Fibroblast of peridontal ligament (primary cell): ENCODE results near the gene UBD.

ENCODE experiments used
- DNase-seq: peaks from one replicate; pipeline ENCODE4 v3.0.0-alpha.2; 2010; ENCODE audit errors: extremely low read depth

UBD gene

DNA sequence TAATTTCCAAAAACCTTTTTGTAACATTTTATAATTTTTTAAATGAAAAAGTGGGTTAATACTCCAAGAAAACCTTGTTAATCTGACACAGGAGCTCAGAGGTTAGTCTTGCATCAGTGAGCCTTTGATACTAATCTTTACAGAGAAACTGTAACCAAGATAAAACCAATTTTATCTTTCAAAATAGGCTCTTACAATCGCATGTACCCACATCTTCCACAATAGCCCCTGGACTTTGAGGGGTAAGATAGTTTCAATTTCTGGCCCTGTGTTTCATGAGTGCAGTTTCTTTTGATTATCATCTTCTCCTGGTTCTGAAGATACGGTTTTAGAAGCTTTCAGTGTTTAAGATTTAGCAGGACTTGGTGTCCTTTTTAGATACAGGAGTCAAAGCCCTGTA is 37.3 kb downstream of the UBD start:
- no peak for DNase-seq

DNA sequence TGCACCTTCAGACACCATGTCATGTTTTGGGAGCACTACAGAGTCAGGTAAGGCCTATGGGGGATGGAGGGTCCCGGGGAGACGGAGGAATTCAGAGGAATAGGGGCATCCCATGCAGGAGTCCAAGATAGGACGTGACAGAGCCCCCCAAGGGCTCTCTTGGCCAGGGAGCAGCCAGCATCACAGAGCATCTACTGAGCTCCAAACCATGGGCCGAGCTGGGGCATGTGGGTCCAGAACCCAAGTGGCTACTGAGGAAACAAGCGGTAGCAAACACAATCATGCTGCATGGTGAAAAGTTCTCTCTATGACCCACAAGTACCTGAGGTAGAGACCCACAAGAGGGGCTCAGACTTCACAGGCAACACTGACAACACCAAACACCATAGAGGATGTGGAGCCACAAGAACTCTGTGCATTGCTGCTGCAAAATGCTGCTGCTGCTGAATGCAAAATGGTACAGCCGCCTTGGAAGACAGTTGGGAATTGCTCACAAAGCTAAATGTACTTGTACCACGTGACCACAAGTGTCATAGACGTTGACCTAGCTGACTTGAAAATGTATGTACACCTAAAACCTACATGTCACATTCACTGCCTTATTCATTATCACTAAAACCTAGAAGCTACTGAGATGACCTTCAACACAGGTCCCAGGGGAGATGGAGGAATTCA is 38.4 kb downstream of the UBD start:
- no peak for DNase-seq

DNA sequence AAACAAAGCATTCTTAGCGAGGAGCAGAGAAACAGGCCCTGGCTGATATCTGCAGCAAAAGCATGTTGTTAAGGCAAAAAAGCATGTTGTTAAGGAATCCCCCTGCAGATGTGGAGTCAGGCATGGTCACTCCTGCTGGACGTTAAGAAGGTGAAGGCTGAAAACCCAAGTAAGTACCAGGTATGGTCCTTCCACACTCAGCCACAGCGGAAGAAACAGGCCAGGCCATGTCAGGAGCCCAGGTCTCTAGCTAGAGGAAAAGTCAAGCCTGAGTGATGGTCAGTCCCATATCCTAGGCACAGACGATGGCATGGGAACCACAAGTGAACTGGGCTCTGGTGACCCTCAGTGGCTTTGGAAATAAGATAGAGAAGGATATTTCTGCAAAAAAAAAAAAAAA is 39.3 kb downstream of the UBD start:
- DNase-seq, result no peak

DNA sequence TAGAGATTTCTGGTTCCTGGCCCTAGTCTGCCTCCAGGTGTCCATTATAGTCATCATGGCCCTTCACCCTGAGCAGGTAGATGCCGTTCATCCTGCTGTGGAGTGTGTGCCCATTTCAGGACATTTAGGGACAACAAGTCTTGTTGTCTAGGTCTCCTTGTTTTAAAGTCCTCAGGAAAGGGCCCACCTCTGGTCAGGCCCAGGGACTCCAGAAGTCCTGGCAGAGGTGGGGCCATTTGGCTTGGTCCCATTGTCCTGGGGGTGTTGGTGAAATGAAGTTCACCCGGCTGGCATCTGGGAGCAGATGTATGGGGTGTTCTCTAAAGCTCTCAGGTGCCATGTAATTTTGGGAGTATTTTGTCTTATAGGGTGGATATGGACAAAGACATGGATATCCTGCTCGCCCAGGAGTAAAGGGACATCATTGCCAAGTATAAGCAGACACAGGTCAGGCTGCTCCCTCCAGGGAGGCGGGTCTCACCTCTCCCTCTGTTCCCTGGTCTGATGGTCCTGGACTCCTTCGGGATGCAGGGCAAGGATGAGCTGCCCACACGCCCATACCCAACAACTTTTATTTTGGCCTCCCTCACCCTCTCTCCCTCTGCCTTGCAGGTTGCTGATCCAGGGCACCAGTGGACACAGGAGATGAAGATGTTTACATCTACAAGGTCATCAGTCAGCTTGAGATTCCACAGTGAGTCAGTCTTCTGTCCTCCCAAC is 40.1 kb downstream of the UBD start:
- DNase-seq, result no peak

DNA sequence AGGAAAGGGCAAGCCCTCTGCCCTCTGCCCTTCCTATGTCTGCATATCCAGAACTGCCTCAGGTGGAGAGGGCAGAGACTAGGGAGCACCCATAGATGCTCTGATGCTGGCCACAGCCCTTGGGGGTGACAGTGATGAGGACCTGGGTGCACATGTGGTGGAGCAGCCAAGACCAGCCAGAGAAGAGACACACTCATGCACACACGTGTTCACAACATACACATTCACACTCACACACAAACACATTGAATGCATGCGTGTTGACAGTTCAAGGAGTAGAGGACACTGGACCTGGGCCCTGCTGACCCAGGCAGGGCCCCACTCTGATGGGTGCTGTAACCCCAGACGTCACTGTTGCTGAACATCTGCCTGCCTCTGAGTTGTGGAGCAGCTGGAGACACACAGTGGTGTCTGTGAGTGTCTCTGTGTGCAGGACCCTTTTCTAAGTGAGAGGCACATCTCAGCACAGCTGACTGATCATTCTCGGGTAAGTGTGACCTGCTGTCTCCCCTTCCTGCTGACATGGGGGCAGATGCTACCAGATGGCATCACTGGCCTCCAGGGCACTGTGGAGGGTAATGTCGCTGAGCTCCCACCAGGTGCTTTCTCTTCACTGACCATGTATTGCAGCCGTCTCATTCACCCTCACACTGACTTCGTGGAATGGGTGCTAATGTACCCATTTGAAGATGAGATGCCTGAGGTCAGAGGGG is 41.6 kb downstream of the UBD start:
- DNase-seq, result no peak

DNA sequence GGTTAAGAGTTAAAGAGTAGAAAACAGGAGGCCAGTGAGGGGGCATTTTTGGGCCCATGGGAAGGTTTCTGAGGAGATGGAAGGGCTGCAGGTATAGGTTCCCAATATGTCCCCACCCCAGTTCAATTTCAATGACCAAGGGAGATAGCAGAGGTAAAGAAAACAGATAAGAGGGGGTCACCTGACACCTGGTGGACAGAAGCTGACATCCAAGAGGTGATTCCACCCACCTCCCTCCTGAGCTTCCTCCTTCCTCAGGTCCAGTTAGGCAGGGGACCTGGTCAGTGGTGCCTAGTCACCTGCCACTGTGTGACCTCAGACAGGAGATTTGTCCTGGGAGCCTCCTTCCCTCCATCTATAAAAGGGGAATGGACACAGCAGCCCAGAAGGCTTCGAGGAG is 42.3 kb downstream of the UBD start:
- no peak for DNase-seq

DNA sequence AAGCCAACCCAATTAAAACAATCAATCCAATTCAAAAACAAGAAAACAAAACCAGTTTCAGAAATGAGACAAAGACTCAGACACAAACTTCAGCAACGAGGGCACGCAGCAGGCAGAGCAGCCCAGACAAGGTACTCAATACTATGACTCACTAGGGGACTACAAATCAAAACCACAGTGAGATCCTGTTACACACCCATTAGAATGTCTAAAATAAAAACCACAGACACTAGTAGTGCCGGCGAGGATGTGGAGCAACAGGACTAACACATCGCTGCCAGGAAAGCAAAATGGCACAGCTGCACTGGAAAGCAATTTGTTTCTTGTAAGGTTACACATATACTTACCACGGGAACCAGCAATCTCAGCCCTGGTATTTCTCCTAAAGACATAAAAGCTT is 43.4 kb downstream of the UBD start:
- DNase-seq, result peak; percentile 25

DNA sequence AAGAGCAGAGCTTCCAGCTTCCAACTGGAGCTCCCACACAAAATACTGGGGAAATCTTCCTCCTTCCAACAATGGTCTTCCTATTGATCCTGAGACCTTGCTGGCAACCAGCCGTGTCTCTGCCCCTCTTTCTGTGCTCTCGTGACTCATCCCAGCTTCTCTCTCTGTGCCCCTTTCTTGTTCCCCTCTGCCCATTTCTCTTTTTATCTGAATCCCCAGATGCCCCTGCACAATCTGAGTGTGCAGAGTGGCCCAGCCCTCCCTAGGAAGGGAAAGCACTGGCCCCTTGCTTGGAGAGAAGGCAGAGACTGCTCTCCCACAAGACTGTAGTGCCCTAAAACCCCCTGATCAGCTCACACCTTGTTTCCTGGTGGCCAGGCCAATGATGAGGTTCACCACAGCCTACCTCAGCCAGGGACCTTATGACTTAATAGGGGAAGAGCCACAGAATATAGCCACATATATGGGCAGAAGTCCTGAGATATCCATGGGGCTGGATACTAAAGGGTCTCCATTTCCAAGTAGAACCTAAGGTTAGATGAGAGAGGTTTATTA is 48.7 kb downstream of the UBD start:
- no peak for DNase-seq

DNA sequence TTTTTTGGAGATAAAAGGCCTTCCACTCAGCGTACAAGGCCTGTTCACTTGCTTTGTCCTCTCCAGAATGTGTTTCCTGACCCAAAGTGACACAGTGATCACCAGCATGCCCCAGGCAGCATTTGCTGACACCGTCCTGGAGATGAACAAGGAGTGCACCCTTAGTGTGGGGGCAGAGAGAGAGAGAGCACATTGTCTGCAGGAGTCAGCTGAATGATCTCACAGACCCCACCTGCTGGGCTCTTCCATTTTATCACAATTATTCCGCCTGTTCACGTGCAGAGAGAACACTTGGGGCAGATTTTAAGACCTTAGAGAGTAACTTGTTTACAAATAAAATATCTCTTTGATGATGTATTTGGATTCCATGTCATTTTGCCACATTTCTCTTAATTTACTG is 49.3 kb downstream of the UBD start:
- DNase-seq, result no peak

DNA sequence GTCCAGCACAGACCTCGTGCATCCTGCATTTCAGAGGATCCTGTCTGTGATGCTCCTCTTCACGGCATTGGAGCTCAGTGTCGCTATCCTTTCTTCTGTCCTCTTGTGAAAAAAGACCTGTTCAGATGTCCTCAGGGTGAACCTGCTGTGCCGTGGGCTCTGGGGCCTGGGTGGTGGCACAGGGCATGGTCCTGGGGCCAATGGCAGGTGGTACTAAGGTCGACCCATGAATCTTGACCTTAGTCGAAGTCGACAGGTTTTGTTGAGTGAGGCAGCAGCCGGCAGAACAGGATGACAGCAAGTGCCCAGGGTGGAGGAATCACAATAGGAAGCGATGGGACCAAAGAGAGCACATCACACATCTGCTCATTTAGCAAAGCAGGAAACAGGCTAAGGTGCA is 49.8 kb downstream of the UBD start:
- DNase-seq, result no peak

DNA sequence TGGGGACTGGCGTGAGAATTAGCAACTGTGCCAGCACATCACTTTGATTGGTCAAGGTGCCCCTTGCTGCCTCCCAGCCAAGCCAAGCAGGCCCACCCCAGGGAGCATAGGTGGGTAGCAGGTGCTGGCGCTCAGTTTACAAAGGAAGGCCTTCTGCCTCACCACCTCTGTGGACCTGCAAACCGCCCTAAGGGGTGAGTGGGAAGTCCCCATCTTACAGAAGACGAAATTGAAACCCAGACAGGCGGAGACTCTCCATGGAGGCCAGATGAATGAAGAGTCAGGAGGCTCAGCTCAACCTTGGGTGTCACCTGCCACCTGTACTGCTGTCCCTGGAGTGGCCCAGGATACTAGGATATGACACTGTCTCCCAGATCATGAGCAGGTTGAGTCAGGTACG is 50.3 kb downstream of the UBD start:
- no peak for DNase-seq

DNA sequence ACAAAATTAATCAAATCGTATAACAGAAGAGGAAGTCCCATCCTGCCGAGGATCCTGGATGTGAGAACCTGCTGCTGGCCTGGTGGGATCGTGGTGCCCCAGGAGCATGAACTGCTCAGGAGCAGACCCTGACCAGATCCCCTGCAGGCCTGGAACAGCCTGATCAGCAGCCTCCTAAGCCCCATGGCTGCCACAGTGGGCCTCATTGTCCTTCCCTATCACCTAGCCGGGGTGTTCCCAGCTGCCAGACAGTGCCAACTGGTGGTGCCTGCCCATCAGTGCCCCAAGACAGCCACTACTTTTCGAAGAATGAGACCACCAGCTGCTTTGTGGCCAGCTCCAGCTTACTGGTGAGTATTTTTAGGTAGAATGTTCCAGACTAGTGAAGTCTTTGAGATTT is 52.2 kb downstream of the UBD start:
- DNase-seq, result no peak

DNA sequence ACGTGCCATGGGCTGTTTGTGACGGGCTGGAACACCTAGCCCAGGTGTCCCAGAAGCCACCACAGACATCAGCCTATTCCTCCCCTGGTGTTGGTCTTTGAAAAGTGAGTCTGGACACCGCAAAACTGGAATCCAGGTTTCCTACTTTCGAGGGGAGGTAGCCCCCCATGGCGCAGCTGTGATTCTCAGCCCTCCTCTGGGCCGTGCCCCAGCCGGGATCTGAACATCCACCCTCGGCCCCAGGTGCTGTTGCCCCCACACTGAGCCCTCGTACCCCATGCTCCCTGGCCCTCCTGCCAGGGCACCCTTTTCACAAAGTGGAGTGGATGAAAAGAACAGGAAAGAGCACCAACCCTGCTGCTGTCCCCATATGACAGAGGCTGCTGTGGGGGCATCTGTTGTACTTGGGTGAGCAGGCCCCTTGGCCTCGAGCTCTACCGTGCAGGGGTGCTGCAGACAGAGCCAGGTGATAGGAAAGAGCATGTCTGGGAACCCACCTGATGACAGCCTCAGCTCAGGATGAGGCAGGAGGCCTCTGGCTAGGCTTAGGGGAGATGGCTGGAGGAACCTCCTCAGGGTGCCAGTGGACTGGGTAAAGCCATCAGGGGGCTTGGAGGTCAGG is 53.0 kb downstream of the UBD start:
- no peak for DNase-seq

DNA sequence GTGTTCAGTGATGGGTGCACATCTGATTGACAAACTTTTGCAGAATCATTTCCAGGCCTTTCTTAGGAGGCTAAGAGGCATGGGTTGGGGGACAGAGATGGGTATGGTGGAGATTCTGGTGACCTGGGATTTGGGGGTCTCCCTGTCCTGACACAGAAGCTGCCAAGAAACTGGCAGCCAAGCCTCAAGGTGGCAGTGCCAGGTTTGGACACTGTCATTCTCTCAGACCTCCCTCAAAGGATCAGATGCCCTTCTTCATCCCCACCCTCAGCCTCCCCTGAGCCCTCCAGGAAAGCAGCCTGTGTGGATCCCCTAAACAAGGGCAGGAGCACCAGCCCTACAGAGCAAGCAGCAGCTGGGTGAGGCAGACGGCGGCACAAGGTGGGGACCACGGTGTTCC is 53.7 kb downstream of the UBD start:
- no peak for DNase-seq
